Embryonic facial prominence (tissue), 1 donor: ENCODE data around the gene PROX2.

Experiments used
- DNase-seq: peaks from one replicate; pipeline ENCODE4 v3.0.0-alpha.2; 2016; ENCODE audit errors: extremely low spot score

The PROX2 gene

GRCh38 chr14:74843653-74844052 lies 32.3 kb downstream of the PROX2 start:
- no peak for DNase-seq

DNA sequence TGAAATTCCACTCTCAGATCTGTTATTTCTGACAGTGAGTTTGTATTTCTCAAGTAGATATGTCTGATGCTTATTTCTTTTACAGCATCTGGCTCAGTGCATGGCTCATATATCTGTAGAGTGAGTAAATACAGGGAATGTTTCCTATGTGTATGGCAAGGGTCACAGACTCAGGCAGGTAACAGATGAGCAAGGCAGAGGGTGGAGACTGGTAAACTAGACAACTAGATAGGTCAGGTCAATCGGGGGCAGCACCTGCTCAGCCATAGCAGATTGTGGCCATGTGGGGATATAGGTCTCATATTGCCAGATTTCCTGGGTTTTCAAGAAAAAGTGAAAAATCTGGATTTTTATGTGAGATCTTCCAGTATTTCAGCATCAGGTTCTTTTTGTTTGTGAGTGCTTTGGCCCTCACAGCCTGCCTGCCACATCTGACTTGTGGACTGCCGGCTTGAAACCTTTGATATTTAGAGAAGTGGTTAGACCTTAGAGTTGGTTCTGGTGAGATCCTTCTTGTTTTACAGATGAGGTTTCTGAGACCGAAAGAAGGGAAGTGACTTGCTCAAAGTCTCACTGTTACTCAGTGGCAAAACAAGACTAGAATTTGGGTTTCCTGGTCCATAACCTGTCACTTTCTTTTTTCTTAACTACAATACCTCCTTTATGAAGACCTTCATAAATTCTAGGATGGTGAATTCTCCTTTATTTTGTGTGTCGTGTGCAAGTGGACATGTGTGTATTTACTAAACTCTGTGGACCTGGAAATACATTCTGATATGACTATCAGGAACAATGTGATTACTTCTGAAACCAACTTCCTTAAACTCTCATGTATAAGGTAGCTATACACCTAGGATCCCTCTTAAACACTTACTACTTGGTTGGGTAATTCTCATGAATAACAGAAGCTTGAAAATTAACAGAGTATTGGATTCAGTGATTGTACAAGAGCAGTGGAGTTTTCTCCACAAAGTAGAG lies 34.4 kb downstream of the PROX2 start:
- no peak for DNase-seq

- no peak for DNase-seq
Observed at GRCh38 chr14:74840603-74841030, 35.3 kb downstream of the PROX2 start.

DNA sequence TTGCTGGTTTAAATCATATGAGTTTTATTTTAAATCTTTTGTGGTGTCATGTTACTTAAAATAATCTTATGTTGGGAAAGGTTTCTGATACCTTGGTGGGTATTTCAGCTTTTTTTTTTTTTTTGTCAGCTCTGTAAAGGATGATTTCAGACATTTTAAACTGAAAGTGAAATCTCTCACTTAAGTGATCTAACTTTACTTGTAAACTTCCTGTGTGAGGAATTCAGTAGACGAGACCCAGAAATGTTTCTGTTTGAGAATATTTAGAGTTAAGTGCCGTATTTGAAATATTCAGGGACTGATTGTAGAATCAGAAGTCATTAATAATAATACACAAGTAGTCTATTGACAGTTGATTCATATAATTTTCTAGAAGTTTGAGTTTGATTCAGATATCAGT lies 37.8 kb downstream of the PROX2 start:
- no peak for DNase-seq

- DNase-seq, result no peak
Observed at GRCh38 chr14:74836251-74836960, 39.5 kb downstream of the PROX2 start.

GRCh38 chr14:74835645-74836250 lies 40.2 kb downstream of the PROX2 start:
- DNase-seq, result no peak

GRCh38 chr14:74834692-74835392 lies 41.1 kb downstream of the PROX2 start:
- DNase-seq, result no peak

DNA sequence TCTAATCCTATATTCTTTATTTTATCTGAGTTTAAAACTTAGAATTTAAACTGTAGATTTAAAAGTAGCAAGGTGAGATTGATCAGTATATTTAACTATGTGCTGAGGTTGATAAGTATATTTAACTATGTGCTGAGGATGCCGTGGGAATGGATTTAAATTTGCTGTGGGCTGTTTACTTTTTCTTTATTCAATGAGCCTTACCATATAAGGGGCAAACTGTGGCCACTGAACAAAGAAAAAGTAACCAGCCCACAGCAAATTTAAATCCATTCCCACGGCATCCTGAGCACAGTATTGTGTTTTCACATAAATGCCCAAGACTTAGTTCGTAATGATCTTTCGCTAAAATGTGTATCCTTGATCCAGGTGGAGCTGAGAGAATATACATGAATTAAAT lies 43.1 kb downstream of the PROX2 start:
- no peak for DNase-seq

- DNase-seq, result no peak
Observed at GRCh38 chr14:74829251-74829650, 46.7 kb downstream of the PROX2 start.

DNA sequence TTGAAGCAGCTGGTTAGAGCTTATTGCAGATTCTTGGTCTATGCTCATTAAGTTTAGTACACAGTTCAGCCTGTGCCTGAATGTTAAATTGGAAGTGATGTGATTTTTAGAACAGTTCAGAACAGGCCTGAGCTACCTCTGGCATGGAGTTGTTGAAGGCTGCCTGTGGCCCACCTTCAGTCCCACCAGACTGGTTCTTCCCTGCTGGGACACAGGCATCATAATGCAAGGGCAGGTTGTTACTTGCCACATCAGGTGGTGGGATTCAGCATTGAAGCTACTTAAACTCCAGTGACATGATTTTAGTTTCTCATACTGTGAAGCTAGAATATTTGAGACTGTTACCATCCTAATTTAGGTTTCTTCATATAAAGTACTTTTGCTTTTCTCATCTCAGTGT lies 49.4 kb downstream of the PROX2 start:
- DNase-seq, result no peak
